Measurements from ENCODE around the gene DNAJC27. TPM values are rescaled to one million over a fixed set of nuclear protein-coding genes. Genes with fewer than 3 reads are reported as not detected.

DNAJC27 gene
- total and polyA plus RNA-seq, 9 of the 15 experiments (the other 6 are each of a cell fraction or from before 2014, with no cell fraction given) = 0.53 to 5.9 (median 3.0) TPM

DNA sequence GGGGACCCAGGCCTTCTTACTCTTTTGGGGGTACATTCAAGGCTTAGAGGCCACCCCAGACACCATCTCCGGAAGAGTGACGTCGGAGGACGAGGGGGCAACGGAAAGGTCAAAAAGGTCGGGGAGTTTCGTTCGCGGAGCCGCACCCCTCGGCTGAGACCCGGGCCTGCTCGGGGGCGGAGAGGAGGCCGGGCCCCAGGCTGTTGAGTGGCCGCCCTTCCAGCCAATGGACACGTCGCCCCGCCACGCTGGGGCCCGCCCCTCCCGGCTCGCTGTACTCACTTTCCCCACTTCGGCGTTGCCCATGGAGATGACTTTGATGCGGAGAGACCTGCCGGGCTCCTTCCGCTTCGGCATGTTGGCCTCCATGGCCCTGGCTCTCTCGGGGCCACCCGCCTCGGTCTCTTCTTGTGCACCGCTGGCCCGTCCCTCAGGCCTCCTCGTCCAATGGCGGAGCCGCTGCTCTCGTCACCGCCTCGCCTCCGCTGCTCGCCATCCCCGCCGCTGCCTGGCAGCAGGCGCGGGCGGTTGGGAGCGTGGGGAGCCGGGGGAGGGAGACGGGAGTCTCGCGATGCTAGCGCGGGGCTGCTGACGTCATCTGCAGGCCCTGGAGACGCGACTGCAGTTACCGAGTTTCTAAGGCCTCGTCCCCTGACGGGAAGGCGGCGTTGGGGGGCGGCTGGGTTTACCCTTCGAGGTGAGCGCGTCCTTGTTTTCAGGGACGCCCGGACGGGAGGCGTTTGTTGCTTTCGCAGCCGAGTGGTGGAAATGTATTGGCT lies at the start of gene DNAJC27 (continued):
- no peak for TF ChIP-seq MCM5 (IDR thresholded peaks at IDR 0.05; ENCODE audit: low read depth)
- TF ChIP-seq ZNF76 (CRISPR knock-in tag; IDR thresholded peaks at IDR 0.05; ENCODE audit: borderline replicate concordance) = no peak
- no peak for TF ChIP-seq EZH2 (IDR thresholded peaks at IDR 0.05; ENCODE audit: borderline replicate concordance, low read depth, low read length)
- peak in 1 of 2 experiments; percentile 10; a peak in 1 of 3 replicates for TF ChIP-seq CBX3 (IDR thresholded peaks at IDR 0.05; ENCODE audit: borderline replicate concordance in 1 of 2, low read length in 2 of 2)
- no peak for TF ChIP-seq ZNF77 (CRISPR knock-in tag; IDR thresholded peaks at IDR 0.05)
- TF ChIP-seq, protein P1, sequence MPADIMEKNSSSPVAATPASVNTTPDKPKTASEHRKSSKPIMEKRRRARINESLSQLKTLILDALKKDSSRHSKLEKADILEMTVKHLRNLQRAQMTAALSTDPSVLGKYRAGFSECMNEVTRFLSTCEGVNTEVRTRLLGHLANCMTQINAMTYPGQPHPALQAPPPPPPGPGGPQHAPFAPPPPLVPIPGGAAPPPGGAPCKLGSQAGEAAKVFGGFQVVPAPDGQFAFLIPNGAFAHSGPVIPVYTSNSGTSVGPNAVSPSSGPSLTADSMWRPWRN (IDR thresholded peaks at IDR 0.05; ENCODE audit: low read depth) = no peak
- no peak for TF ChIP-seq HNRNPH1 (optimal IDR thresholded peaks at IDR 0.05; ENCODE audit: low read depth, low read length)
- TF ChIP-seq TBL1XR1 (IDR thresholded peaks at IDR 0.05; ENCODE audit: low read length in 2 of 2) = 0 out of 4 replicates have a peak, but pooled peaks of 1 of the 2 experiments have one; percentile 10
- no peak for TF ChIP-seq ZNF57 (CRISPR knock-in tag; IDR thresholded peaks at IDR 0.05)
- TF ChIP-seq, protein P2, sequence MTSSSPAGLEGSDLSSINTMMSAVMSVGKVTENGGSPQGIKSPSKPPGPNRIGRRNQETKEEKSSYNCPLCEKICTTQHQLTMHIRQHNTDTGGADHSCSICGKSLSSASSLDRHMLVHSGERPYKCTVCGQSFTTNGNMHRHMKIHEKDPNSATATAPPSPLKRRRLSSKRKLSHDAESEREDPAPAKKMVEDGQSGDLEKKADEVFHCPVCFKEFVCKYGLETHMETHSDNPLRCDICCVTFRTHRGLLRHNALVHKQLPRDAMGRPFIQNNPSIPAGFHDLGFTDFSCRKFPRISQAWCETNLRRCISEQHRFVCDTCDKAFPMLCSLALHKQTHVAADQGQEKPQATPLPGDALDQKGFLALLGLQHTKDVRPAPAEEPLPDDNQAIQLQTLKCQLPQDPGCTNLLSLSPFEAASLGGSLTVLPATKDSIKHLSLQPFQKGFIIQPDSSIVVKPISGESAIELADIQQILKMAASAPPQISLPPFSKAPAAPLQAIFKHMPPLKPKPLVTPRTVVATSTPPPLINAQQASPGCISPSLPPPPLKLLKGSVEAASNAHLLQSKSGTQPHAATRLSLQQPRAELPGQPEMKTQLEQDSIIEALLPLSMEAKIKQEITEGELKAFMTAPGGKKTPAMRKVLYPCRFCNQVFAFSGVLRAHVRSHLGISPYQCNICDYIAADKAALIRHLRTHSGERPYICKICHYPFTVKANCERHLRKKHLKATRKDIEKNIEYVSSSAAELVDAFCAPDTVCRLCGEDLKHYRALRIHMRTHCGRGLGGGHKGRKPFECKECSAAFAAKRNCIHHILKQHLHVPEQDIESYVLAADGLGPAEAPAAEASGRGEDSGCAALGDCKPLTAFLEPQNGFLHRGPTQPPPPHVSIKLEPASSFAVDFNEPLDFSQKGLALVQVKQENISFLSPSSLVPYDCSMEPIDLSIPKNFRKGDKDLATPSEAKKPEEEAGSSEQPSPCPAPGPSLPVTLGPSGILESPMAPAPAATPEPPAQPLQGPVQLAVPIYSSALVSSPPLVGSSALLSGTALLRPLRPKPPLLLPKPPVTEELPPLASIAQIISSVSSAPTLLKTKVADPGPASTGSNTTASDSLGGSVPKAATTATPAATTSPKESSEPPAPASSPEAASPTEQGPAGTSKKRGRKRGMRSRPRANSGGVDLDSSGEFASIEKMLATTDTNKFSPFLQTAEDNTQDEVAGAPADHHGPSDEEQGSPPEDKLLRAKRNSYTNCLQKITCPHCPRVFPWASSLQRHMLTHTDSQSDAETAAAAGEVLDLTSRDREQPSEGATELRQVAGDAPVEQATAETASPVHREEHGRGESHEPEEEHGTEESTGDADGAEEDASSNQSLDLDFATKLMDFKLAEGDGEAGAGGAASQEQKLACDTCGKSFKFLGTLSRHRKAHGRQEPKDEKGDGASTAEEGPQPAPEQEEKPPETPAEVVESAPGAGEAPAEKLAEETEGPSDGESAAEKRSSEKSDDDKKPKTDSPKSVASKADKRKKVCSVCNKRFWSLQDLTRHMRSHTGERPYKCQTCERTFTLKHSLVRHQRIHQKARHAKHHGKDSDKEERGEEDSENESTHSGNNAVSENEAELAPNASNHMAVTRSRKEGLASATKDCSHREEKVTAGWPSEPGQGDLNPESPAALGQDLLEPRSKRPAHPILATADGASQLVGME (CRISPR knock-in tag; IDR thresholded peaks at IDR 0.05) = no peak
- 0 out of 2 replicates have a peak, but pooled peaks have one; percentile 13 for TF ChIP-seq CAMTA2 (CRISPR knock-in tag; conservative IDR thresholded peaks at IDR 0.05)
- TF ChIP-seq PBX2 (CRISPR knock-in tag; IDR thresholded peaks at IDR 0.05; ENCODE audit: low read depth) = peak; percentile 93
- TF ChIP-seq PBX2 (tag; conservative IDR thresholded peaks at IDR 0.05; ENCODE audit: low read depth) = peak; percentile 96
- no peak for TF ChIP-seq STAT5B (CRISPR knock-in tag; IDR thresholded peaks at IDR 0.05)
- TF ChIP-seq HDAC3 (IDR thresholded peaks at IDR 0.05; ENCODE audit: borderline replicate concordance, partially characterized antibody) = no peak
- TF ChIP-seq COPS2 (conservative IDR thresholded peaks at IDR 0.05) = no peak
- TF ChIP-seq SP1 (CRISPR knock-in tag; IDR thresholded peaks at IDR 0.05) = peak; percentile 93
- TF ChIP-seq ZNF445 (CRISPR knock-in tag; IDR thresholded peaks at IDR 0.05; ENCODE audit: low read depth) = no peak

Measured in K562 (cell line).